Loucy (cell line): Measurements from ENCODE around the gene RPTOR.

Source experiments
- EZH2phosphoT487 ChIP-seq: fragments of 200-600 bp; IDR thresholded peaks from 2 replicates; pipeline ENCODE4 v1.6.1; 2018; ENCODE audit warnings: antibody characterized with exemption, mild to moderate bottlenecking, moderate library complexity, borderline replicate concordance
- TF ChIP-seq, protein P1 (sequence below): fragments of 200-600 bp; sonication (generic); conservative IDR thresholded peaks from 2 replicates; pipeline ENCODE4 v1.5.1; 2014; ENCODE audit warnings: mild to moderate bottlenecking, antibody characterized with exemption, low read length

- TF ChIP-seq, protein P1, sequence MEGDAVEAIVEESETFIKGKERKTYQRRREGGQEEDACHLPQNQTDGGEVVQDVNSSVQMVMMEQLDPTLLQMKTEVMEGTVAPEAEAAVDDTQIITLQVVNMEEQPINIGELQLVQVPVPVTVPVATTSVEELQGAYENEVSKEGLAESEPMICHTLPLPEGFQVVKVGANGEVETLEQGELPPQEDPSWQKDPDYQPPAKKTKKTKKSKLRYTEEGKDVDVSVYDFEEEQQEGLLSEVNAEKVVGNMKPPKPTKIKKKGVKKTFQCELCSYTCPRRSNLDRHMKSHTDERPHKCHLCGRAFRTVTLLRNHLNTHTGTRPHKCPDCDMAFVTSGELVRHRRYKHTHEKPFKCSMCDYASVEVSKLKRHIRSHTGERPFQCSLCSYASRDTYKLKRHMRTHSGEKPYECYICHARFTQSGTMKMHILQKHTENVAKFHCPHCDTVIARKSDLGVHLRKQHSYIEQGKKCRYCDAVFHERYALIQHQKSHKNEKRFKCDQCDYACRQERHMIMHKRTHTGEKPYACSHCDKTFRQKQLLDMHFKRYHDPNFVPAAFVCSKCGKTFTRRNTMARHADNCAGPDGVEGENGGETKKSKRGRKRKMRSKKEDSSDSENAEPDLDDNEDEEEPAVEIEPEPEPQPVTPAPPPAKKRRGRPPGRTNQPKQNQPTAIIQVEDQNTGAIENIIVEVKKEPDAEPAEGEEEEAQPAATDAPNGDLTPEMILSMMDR = no peak
- no peak for TF ChIP-seq EZH2phosphoT487
Observed at GRCh38 chr17:80854220-80854619, 309.6 kb downstream of the RPTOR start.
